CD4-positive, alpha-beta T cell (primary cell): ENCODE results near the gene GABRA5. TPM values are rescaled to one million over a fixed set of nuclear protein-coding genes. Genes with fewer than 3 reads are reported as not detected.

Experiments
- ATAC-seq: fragments of 200-7000 bp; cut with Tn5 transposase; one replicate; pipeline ENCODE4 v1.10.0; 2022; ENCODE audit warnings: mild to moderate bottlenecking; ENCODE audit not compliant: poor library complexity
- CTCF ChIA-PET: fragments of 350-600 bp; sonication (Branson Sonifier 250); formaldehyde crosslinking; loops from one replicate; lab custom pipeline; 2021; ENCODE audit warnings: antibody characterized with exemption, inconsistent platforms; lab: Charles Lee
- POLR2A ChIA-PET: fragments of 350-600 bp; sonication (Branson Sonifier 250); formaldehyde crosslinking; loops from one replicate; lab custom pipeline; 2021; ENCODE audit warnings: antibody characterized with exemption, inconsistent platforms; lab: Charles Lee
- DNase-seq, 14 experiments: peaks; one replicate each; pipeline ENCODE4 v3.0.0-alpha.2; 2013 to 2020; ENCODE audit warnings: mixed read lengths in 2 of 14
- H3K27ac ChIP-seq, 2 donors: one replicate each; pipeline versions ENCODE4 v1.5.1 to v1.7.0; 2013; ENCODE audit warnings: low read length in 2 of 2, low read depth in 1 of 2, mild to moderate bottlenecking in 1 of 2
- H3K27me3 ChIP-seq, 2 experiments: 1 replicate in 1 of 2; 2 replicates in 1 of 2; pipeline versions ENCODE4 v1.6.1 to v1.7.0; 2013; ENCODE audit warnings: low read length in 2 of 2, control low read depth in 1 of 2, mild to moderate bottlenecking in 1 of 2, moderate library complexity in 1 of 2; ENCODE audit not compliant: insufficient read depth in 2 of 2, control insufficient read depth in 1 of 2
- H3K36me3 ChIP-seq: one replicate; pipeline ENCODE4 v1.6.1; 2013; ENCODE audit warnings: low read length, control low read depth; ENCODE audit not compliant: insufficient read depth
- H3K4me1 ChIP-seq: one replicate; pipeline ENCODE4 v1.6.1; 2013; ENCODE audit warnings: low read length, control low read depth; ENCODE audit not compliant: insufficient read depth
- H3K4me3 ChIP-seq: one replicate; pipeline ENCODE4 v1.5.1; 2013; ENCODE audit warnings: mild to moderate bottlenecking, low read length, moderate library complexity
- H3K9me3 ChIP-seq, 2 experiments: 1 replicate in 1 of 2; 2 replicates in 1 of 2; pipeline versions ENCODE4 v1.6.1 to v1.7.0; 2013; ENCODE audit warnings: low read length in 2 of 2, mild to moderate bottlenecking in 2 of 2, control low read depth in 1 of 2, moderate library complexity in 1 of 2; ENCODE audit not compliant: control insufficient read depth in 1 of 2, insufficient read depth in 1 of 2
- H3K27ac Mint-ChIP-seq: one replicate; pipeline ENCODE4 v1.8.0; 2020; ENCODE audit warnings: mixed read lengths
- H3K27me3 Mint-ChIP-seq: one replicate; pipeline ENCODE4 v1.8.0; 2021; ENCODE audit warnings: mixed read lengths
- H3K36me3 Mint-ChIP-seq: one replicate; pipeline ENCODE4 v1.8.0; 2021; ENCODE audit warnings: low read depth, mixed read lengths
- H3K4me1 Mint-ChIP-seq: one replicate; pipeline ENCODE4 v1.8.0; 2021; ENCODE audit warnings: low read depth, mixed read lengths
- H3K4me3 Mint-ChIP-seq: one replicate; pipeline ENCODE4 v1.8.0; 2020; ENCODE audit warnings: mild to moderate bottlenecking, mixed read lengths
- H3K9me3 Mint-ChIP-seq: one replicate; pipeline ENCODE4 v1.8.0; 2020; ENCODE audit warnings: mixed read lengths
- CTCF ChIP-seq: fragments of 200-600 bp; IDR thresholded peaks from one replicate; pipeline ENCODE4 v1.8.0; 2022; ENCODE audit warnings: antibody characterized with exemption, mild to moderate bottlenecking
- intact Hi-C, 2 experiments: fragments of 100-400 bp; cut with DNase I in 1 of 2; cut with micrococcal nuclease in 1 of 2; formaldehyde crosslinking; loops; one replicate each; pipeline versions ENCODE4 v1.15.1 to v1.9.0; 2023 to 2025; cut with DNase I, micrococcal nuclease
- total RNA-seq, 174 experiments: library from RNA in 2 of 174; stranded (reverse) in 2 of 174; gene quantifications; one replicate each; pipeline ENCODE4 v1.2.3 and lab custom pipeline; 2021 to 2026

GABRA5 gene
- total RNA-seq, 2 experiments from 2014 or later: not detected

GRCh38 chr15:26842391-26842790 lies 24.5 kb upstream of the GABRA5 start:
- intact Hi-C loops: no loop called here
- no peaks in the 10 kb centered on the region for H3K27me3 Mint-ChIP-seq
- no peaks in the 10 kb centered on the region for H3K36me3 ChIP-seq
- no peaks in the 10 kb centered on the region for H3K4me1 ChIP-seq
- H3K4me3 Mint-ChIP-seq: no peak overlapping the region
- H3K9me3 ChIP-seq: peaks cover 0 to 23% of the 10 kb centered on the region in 2 experiments
- peaks cover 8% of the 10 kb centered on the region for H3K9me3 Mint-ChIP-seq
- CTCF ChIA-PET: no interaction called here
- POLR2A ChIA-PET: no interaction called here
- TF ChIP-seq CTCF: no peak
- H3K4me1 Mint-ChIP-seq: no peaks in the 10 kb centered on the region
- H3K4me3 ChIP-seq: no peak overlapping the region
- ATAC-seq (no peak), DNase-seq (no peak)
- H3K27ac Mint-ChIP-seq: no peak overlapping the region
- H3K27ac ChIP-seq: no peak overlapping the region
- no peaks in the 10 kb centered on the region for H3K27me3 ChIP-seq
- H3K36me3 Mint-ChIP-seq: no peaks in the 10 kb centered on the region

- Histone ChIP-seq H3K9me3 (peaks cover 0 to 15% of the 10 kb centered on the region in 2 experiments), H3K4me1 (no peaks in the 10 kb centered on the region), H3K36me3 (no peaks in the 10 kb centered on the region), H3K27me3 (no peaks in the 10 kb centered on the region), H3K27ac (no peak overlapping the region), H3K4me3 (no peak overlapping the region)
- H3K4me3 Mint-ChIP-seq: no peak overlapping the region
- H3K27ac Mint-ChIP-seq: no peak overlapping the region
- no peak for TF ChIP-seq CTCF
- POLR2A ChIA-PET: no interaction called here
- CTCF ChIA-PET: no interaction called here
- no peaks in the 10 kb centered on the region for H3K36me3 Mint-ChIP-seq
- no peak for DNase-seq
- peaks cover 4% of the 10 kb centered on the region for H3K9me3 Mint-ChIP-seq
- no peak for ATAC-seq
- H3K4me1 Mint-ChIP-seq: no peaks in the 10 kb centered on the region
- no peaks in the 10 kb centered on the region for H3K27me3 Mint-ChIP-seq
- intact Hi-C loops: no loop called here
Measured at GRCh38 chr15:26844901-26845300, 22.0 kb upstream of the GABRA5 start.

GRCh38 chr15:26848498-26848897 lies 18.4 kb upstream of the GABRA5 start:
- H3K9me3 Mint-ChIP-seq: no peaks in the 10 kb centered on the region
- intact Hi-C loops: no loop called here
- Histone ChIP-seq H3K4me1 (no peaks in the 10 kb centered on the region), H3K27me3 (no peaks in the 10 kb centered on the region), H3K27ac (no peak overlapping the region), H3K36me3 (no peaks in the 10 kb centered on the region), H3K4me3 (no peak overlapping the region), H3K9me3 (no peaks in the 10 kb centered on the region)
- no peak overlapping the region for H3K4me3 Mint-ChIP-seq
- no peaks in the 10 kb centered on the region for H3K4me1 Mint-ChIP-seq
- no peak for ATAC-seq
- TF ChIP-seq CTCF: no peak
- H3K27me3 Mint-ChIP-seq: no peaks in the 10 kb centered on the region
- ChIA-PET POLR2A (no interaction called here), CTCF (no interaction called here)
- H3K36me3 Mint-ChIP-seq: no peaks in the 10 kb centered on the region
- H3K27ac Mint-ChIP-seq: no peak overlapping the region
- DNase-seq: no peak
